Mesothelial cell of epicardium (in vitro differentiated cells): ENCODE data around the gene PRKAR2A. TPM values are rescaled to one million over a fixed set of nuclear protein-coding genes. Genes with fewer than 3 reads are reported as not detected.
A peak's percentile ranks its signal among the peaks of the same experiment; 100 is the strongest.

Experiments
- DNase-seq, 2 experiments: peaks; one replicate each; pipeline ENCODE4 v3.0.0; 2021; ENCODE audit warnings: low spot score in 2 of 2; ENCODE audit not compliant: unreplicated experiment in 2 of 2
- H3K27ac Mint-ChIP-seq: 2 replicates; pipeline ENCODE4 v1.8.0; 2021; ENCODE audit warnings: mixed read lengths
- H3K27me3 Mint-ChIP-seq: 2 replicates; pipeline ENCODE4 v1.8.0; 2021; ENCODE audit warnings: low read depth, mixed read lengths
- H3K36me3 Mint-ChIP-seq: 2 replicates; pipeline ENCODE4 v1.8.0; 2021; ENCODE audit warnings: mixed read lengths
- H3K4me1 Mint-ChIP-seq: 2 replicates; pipeline ENCODE4 v1.8.0; 2021; ENCODE audit warnings: mixed read lengths
- H3K4me3 Mint-ChIP-seq: 2 replicates; pipeline ENCODE4 v1.8.0; 2021; ENCODE audit warnings: mild to moderate bottlenecking, moderate library complexity, mixed read lengths
- H3K9me3 Mint-ChIP-seq: 2 replicates; pipeline ENCODE4 v1.8.0; 2021; ENCODE audit warnings: mixed read lengths
- total RNA-seq: library from RNA; stranded (reverse); gene quantifications from 3 replicates; pipeline ENCODE4 v1.2.1, GENCODE V29; 2021
- TF ChIP-seq, protein P1 (sequence below): fragments of 200-600 bp; sonication (generic); IDR thresholded peaks from one replicate; pipeline ENCODE4 v1.5.0; 2021; ENCODE audit warnings: antibody characterized with exemption; ENCODE audit not compliant: unreplicated experiment

Gene PRKAR2A
- total RNA-seq, 1 donor from 2014 or later: 35.4 TPM

GRCh38 chr3:48698891-48699290 lies 148.8 kb downstream of the PRKAR2A start:
- H3K27ac Mint-ChIP-seq: no peak overlapping the region
- H3K4me3 Mint-ChIP-seq: no peak overlapping the region
- H3K36me3 Mint-ChIP-seq: peaks cover 28% of the 10 kb centered on the region
- no peaks in the 10 kb centered on the region for H3K9me3 Mint-ChIP-seq
- no peaks in the 10 kb centered on the region for H3K27me3 Mint-ChIP-seq
- H3K4me1 Mint-ChIP-seq: peaks cover 21% of the 10 kb centered on the region
- TF ChIP-seq, protein P1, sequence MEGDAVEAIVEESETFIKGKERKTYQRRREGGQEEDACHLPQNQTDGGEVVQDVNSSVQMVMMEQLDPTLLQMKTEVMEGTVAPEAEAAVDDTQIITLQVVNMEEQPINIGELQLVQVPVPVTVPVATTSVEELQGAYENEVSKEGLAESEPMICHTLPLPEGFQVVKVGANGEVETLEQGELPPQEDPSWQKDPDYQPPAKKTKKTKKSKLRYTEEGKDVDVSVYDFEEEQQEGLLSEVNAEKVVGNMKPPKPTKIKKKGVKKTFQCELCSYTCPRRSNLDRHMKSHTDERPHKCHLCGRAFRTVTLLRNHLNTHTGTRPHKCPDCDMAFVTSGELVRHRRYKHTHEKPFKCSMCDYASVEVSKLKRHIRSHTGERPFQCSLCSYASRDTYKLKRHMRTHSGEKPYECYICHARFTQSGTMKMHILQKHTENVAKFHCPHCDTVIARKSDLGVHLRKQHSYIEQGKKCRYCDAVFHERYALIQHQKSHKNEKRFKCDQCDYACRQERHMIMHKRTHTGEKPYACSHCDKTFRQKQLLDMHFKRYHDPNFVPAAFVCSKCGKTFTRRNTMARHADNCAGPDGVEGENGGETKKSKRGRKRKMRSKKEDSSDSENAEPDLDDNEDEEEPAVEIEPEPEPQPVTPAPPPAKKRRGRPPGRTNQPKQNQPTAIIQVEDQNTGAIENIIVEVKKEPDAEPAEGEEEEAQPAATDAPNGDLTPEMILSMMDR: no peak
- DNase-seq: no peak

- peaks cover 25% of the 10 kb centered on the region for H3K4me1 Mint-ChIP-seq
These were observed 149.7 kb downstream of the PRKAR2A start for GRCh38 chr3:48697952-48698351.

GRCh38 chr3:48696601-48697000 lies 151.1 kb downstream of the PRKAR2A start:
- peak overlapping the region; percentile 71 for H3K27ac Mint-ChIP-seq
- H3K9me3 Mint-ChIP-seq: no peaks in the 10 kb centered on the region
- TF ChIP-seq, protein P1: no peak
- H3K4me3 Mint-ChIP-seq: no peak overlapping the region
- no peaks in the 10 kb centered on the region for H3K27me3 Mint-ChIP-seq
- H3K4me1 Mint-ChIP-seq: peaks cover 25% of the 10 kb centered on the region
- DNase-seq: no peak
- peaks cover 28% of the 10 kb centered on the region for H3K36me3 Mint-ChIP-seq

More at GRCh38 chr3:48697952-48698351, 149.7 kb downstream of the PRKAR2A start:
- DNase-seq: no peak
- no peak overlapping the region for H3K27ac Mint-ChIP-seq
- peaks cover 31% of the 10 kb centered on the region for H3K36me3 Mint-ChIP-seq
- no peaks in the 10 kb centered on the region for H3K9me3 Mint-ChIP-seq
- no peak overlapping the region for H3K4me3 Mint-ChIP-seq
- H3K27me3 Mint-ChIP-seq: no peaks in the 10 kb centered on the region
- TF ChIP-seq, protein P1: no peak

Other genes starting within 250 kb of the PRKAR2A start
- gene UQCRC1, start 238.2 kb downstream of the PRKAR2A start, total RNA-seq: 161 to 171 TPM (median 164 TPM) in 3 replicates
- 0.84 TPM in 1 of 3 replicates, not detected in the others for gene TMEM89, start 226.1 kb downstream of the PRKAR2A start, total RNA-seq
- 18.0 to 22.7 TPM (median 21.6 TPM) in 3 replicates for gene SLC26A6, start 212.4 kb downstream of the PRKAR2A start, total RNA-seq
- gene CELSR3, start 185.0 kb downstream of the PRKAR2A start, total RNA-seq: 5.0 to 5.6 TPM (median 5.2 TPM) in 3 replicates
- gene NCKIPSD, start 162.0 kb downstream of the PRKAR2A start, total RNA-seq: 30.7 to 33.5 TPM (median 31.9 TPM) in 3 replicates
- gene IP6K2, start 130.7 kb downstream of the PRKAR2A start, total RNA-seq: 207 to 212 TPM (median 209 TPM) in 3 replicates
- 9.7 to 10.7 TPM (median 10.5 TPM) in 3 replicates for gene SLC25A20, start 51.0 kb upstream of the PRKAR2A start, total RNA-seq
- 87.0 to 102 TPM (median 100 TPM) in 3 replicates for gene ARIH2, start 71.0 kb upstream of the PRKAR2A start, total RNA-seq
- gene P4HTM, start 142.4 kb upstream of the PRKAR2A start, total RNA-seq: 57.9 to 59.9 TPM (median 58.4 TPM) in 3 replicates
- gene WDR6, start 159.5 kb upstream of the PRKAR2A start, total RNA-seq: 384 to 409 TPM (median 396 TPM) in 3 replicates
- gene DALRD3, start 170.7 kb upstream of the PRKAR2A start, total RNA-seq: 22.1 to 24.2 TPM (median 23.4 TPM) in 3 replicates
- gene NDUFAF3, start 174.2 kb upstream of the PRKAR2A start, total RNA-seq: 61.4 to 63.4 TPM (median 62.0 TPM) in 3 replicates
- gene IMPDH2, start 181.5 kb upstream of the PRKAR2A start, total RNA-seq: 207 to 217 TPM (median 216 TPM) in 3 replicates
- gene QRICH1, start 246.2 kb upstream of the PRKAR2A start, total RNA-seq: 130 to 133 TPM (median 132 TPM) in 3 replicates